KG1 (cell line): ENCODE data around the gene SIPA1.

ENCODE experiments used
- DNase-seq: peaks from one replicate; lab custom pipeline; 2025; lab: John Stamatoyannopoulos, UW

SIPA1 gene

DNA sequence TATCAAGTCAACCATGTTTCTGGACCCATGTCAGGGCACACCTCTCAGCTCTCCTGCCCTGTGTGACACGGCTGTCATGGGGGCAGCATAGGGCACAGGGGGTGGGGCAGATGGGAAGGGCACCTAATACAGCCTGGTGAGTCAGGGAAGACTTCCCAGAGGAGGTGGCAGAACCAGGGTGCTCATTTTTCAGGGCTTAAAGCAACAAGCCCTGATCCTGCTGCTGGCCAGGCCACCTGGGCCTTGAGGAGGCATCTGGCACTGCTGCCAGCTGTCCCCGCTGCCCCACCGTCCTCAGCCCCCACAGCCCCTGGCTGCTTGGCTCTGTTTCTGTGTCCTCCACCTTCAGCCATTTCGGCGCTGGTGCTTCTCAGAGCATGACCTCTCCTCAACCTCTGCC is 28.2 kb upstream of the SIPA1 start:
- DNase-seq: no peak

DNA sequence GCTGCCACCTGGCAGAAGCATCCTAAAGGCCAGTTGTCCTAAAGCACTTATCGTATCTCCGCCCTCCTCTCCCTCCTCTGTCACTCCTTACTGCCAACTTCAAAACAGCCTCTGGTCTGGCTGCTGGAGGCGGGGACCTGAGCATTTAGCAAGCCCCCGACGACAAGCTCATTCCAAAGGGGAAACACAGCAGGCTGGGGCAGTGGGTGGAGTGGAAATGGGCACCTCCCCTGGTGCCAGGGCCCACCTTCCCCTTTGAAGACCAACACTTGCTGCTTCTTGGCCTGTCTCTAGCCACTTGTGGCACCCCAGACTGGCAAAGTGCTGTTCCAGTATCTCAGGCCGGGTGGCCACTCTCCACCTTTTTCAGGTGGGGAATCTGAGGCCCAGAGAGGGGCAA is 27.5 kb upstream of the SIPA1 start:
- no peak for DNase-seq

DNA sequence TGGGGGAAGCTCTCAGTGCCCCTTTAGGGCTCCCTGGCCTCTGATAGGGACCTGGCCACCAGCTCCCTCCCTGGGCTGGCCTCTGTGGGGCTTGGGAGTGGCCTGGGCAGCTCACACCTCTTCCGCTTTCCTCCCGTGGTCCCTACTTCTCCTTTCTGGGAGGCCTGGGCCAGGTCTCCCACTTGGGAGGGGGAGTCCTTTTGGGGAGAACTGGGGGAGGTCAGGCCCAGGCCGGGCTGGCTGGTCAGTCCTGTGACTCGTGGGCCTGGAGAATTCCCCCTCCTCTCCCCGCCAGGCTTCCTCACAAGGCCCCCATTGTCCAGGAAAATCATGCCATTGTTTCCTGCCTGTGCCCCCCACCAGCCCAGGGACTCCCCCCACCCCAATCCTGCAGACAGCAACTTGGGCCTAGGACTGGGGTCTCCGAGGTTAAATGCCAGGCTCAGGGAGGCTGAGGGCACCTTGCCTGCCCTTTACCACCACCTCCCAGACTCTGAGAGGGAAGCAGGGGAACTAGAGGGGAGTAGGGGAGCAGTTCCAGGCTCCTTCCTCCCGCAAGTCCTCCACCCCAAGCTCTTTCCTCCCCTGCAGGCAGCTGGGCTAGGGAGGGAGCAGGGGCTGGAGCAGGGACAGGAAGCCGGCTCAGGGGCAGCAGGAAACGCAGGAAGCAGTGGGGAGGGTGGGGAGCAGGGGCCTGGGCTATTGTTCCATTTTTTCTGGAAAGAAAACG is 26.7 kb upstream of the SIPA1 start:
- no peak for DNase-seq

DNA sequence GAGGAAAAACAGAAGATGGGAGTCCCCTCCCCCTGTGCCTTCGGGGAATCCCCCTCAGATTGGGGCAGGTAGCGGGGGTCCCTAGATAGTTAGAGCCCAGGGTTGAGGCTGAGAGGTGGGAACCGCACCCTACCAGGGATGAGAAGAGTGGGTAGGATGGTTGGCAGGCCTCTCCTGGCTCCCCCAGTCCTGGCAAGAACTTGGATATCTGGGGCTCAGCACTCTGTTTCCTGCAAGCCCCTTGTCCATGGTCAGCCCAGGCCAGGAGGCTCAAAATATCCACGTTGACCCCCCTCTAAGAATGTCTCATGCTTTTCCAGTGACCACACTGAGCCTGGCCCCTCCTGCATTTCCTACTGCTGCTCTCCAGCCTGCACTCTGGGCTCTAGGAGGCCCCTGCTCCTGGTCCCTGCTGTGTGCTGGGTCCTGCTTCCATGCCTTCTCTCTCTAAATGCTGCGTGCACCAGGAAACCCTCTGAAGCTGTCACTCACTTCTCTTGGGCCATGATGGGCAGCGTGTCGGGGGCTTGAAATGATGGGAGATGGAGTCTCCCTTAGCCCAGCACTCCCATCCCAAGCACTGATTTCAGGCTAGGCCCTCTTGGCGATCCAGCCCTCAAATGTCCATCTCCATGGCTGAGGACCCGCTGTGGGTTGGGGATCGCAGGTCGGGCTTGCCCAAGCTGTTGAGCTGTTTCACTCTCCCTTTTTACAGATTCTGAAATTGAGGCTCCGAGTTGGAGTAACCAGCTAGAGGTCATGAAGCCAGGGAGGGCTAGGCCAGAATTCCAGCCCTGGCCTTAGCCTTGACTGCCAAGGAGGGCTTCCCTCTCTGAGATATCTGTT is 25.9 kb upstream of the SIPA1 start:
- no peak for DNase-seq

DNA sequence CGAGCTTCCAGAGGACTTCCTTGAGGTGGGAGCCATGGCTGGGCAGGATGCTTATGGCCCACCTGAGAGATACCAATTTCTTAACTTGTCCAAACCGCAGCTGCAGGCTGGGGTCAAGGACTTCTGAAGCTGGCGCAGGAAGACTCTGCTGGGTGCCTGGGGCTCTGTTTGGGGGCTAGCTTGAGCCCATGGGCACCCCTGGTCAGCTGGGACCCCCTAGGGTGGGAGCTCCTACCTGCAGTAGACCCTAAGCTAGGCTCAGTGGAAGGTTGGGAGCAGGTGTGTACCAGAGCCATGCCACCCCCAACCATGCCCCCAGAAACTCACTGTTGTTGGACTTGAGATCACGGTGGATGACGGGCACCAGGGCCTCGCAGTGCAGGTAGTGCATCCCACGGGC is 25.2 kb upstream of the SIPA1 start:
- no peak for DNase-seq

DNA sequence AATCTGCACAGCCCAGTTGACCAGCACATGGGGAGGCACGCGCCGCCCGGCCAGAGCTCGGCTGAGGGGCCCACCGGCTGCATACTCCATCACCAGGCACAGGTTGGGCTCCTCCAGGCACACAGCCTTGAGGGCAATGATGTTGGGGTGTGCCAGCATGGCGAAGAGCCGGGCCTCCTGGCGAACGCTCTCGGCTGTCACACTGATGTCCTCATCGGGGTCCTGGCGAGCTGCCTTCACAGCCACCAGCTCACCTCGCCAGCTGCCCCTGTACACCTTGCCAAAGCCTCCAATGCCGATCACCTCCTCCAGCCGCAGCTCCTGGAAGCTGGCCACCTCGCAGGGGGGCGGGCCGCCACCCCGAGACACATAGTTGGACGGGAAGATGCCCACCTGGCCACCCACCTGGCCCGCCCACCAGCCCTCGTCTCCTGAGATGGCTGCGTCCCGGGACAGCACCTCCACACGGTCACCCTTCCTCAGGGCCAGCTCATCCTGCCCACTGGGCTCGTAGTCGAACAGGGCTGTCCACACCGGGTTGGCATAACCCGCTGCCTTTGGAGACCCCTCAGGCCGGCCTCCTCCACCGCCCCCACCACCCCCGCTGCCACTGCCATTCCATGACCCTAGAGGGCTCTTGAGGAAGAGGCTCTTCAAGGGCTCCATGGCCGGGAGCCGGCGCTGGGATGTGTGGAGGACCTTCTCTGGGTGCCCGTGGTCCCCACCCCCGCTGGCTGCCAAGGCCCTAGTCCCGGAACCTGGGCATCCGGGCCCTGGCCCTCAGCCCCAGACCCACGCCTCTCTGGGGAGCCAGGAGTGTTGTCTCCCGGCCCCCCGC is 24.6 kb upstream of the SIPA1 start:
- peak; percentile 22 for DNase-seq

DNA sequence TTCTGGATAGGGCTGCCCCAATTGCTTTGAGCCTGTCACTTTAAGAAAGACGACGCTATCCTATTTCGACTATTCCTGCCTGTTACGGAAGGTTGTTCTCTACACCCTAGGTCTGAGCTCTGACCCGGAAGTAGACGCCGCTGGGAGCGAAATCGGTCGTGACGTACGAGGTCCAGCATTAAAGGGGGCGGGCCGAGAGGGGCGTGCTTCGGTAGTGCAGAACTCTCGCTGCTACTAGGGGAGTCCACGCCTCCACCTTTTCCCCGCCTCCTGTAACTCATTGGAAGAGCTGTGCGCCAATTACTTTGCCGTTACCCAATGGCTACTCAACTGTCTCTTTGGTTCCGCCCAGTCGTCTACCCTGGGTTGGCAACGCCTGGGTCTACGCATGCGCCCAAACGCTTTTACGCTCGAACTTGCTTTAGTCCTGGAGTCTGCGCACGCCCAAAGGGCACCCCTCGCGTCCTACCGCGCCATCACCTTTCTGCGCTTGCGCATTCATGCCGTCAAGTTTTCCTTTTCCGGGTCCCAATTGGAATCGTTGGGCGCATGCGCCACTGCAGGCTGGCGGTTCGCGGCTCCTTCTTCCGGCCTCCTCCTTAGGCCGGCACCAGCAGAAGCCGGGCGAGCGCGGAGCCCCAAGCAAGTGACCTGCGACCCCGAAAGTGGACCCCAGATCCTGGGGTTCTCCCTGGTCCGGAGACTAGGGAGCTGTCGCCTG is 22.5 kb upstream of the SIPA1 start, which contains the start of gene PCNX3:
TSS of gene PCNX3 (plus strand) at position 548 of the 721 bp plus-strand sequence. CDS start 536 bp downstream, outside the sequence.
- peak; percentile 100 for DNase-seq

DNA sequence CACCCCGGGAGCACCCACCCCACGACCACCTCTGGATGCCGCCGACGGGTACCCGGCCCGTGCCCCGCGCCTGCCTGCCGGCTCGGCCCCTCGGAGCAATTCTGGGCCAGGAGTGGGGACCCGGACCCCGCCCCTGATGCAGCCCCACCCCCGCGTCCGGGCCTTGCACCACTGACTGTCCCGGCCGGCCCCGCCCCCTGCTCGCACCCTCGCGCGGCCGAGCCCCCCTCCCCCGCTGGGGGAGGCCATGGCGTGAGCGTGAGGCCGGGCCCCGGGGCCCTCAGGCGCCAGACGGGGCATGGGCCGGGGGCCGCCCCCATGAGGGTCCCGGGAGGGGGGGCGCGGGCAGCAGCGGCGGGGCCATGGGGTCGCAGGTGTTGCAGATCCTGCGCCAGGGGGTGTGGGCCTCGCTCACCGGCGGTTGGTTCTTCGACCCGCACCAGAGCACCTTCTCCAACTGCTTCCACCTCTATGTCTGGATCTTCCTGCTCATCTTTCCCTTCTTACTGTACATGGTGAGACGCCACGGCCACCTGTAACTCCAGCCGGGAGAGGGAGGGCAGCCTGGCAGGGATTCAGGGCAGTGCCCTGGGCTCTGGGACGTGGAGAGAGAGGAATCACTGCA is 21.8 kb upstream of the SIPA1 start:
- DNase-seq: no peak

DNA sequence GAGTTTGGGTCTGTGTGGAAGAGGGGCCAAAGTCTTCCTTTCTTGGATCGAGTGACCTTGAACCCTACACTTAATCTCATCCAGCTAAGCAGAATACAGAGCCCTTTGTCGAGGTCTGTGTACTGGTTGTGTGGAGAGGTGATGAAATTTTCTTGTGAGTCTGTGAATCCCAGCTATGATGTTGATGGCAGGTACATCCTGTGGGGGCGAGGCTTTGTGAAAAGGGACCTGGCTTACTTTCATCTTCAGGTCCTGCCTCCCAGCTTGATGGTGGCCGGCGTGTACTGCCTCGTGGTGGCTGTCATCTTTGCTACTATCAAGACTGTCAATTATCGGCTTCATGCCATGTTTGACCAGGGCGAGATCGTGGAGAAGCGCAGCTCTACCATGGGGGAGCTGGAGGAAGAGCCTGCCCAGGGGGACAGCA is 21.3 kb upstream of the SIPA1 start:
- DNase-seq: no peak

DNA sequence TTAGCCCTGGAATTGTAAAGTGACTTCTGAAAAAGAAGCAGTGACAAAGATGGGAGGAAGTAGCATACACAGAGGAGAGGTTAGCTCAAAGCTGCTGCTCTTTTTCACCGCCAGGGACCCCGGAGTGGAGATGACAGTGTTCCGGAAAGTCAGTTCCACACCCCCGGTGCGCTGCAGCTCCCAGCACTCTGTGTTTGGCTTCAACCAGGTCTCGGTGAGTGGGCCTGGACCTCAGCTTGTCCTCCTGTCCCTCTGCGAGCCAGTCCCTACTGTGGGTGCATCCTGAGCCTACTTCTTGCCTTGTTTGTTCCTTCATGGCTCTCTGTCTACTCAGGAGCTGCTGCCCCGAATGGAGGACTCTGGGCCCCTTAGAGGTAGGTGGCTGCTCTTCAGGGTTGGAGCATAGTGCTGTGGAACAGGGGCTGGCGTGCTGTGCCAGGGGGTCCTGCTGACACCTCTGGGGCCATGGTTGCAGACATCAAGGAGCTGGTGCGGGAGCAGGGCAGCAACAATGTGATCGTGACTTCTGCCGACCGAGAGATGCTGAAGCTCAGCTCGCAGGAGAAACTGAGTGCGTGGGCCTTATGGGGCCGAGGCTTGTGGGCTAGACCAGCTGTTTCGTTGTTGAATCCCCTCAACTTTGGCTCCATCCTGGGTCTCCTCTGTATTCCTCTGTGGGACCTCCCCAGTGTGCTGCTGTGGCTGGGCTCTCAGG is 20.6 kb upstream of the SIPA1 start:
- no peak for DNase-seq

DNA sequence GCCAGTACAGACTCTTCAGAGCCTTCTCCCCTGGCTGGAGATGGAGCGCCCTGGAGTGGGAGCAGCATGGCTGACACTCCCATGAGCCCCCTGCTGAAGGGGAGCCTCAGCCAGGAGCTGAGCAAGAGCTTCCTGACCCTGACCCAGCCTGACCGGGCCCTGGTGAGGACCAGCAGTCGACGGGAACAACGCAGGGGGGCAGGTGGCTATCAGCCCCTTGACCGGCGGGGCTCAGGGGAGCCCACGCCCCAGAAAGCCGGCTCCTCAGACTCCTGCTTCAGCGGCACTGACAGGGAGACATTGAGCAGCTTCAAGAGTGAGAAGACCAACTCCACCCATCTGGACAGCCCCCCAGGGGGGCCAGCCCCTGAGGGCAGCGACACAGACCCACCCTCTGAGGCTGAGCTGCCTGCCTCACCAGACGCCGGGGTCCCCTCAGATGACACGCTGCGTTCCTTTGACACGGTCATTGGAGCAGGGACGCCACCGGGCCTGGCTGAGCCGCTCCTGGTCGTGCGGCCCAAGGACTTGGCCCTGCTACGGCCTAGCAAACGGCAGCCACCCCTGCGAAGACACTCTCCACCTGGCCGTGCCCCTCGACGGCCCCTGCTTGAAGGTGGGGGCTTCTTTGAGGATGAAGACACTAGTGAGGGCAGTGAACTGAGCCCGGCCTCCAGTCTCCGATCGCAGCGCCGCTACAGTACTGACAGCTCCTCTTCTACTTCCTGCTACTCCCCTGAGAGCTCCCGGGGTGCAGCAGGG is 19.7 kb upstream of the SIPA1 start:
- no peak for DNase-seq

DNA sequence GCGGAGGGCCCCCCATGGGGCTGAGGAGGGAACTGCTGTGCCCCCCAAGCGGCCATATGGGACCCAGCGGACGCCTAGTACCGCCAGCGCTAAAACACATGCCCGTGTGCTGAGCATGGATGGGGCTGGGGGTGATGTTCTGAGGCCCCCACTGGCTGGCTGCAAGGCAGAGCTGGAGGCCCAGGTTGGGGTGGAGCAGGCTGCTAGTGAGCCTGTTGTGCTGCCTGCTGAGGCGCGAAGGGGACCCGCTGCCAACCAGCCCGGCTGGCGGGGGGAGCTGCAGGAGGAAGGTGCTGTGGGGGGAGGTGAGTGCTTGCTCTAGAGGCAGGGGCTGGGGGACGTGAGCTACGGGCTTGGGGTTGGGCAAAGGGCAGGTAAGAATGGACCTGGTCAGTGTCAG is 19.1 kb upstream of the SIPA1 start:
- no peak for DNase-seq

DNA sequence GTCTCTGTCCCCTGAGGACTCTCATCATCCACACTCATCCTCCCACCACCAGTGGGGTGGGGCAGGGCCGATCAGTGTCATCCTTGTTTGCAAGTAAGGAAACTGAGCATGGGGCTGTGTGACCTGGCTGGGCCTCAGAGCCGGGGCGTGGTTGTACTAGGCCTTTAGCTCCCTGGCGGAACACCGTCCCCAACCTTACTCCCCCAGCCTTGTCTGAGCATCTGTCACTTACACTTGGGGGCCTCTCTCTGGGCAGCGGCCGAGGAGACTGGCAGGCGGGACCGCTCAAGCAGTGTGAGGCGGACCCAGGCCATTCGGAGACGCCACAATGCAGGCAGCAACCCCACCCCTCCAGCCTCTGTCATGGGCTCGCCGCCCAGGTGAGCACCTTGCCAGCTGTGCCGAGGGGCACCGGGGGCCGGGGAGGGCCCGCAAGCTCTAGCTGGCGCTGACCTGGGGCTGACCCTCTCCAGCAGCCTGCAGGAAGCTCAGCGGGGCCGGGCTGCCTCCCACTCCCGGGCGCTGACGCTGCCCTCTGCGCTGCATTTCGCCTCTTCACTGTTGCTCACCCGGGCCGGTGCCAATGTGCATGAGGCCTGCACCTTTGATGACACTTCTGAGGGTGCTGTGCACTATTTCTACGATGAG is 18.5 kb upstream of the SIPA1 start:
- no peak for DNase-seq

DNA sequence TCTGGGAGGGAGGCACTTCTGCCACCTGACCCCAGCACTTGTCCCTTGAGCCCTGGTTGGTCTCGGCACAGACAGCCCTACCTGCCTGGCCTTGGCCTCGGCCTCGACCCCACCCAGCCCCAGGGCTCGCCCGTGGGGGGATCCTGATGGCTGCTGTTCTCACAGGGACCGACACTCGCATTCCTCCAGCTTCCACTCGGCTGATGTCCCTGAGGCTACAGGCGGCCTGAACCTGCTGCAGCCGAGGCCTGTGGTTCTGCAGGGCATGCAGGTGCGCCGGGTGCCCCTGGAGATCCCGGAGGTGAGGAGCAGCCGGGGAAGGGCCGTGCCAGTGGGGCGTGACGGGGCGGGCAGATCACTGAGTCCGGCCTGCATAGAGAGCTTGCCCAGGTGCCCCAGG is 17.2 kb upstream of the SIPA1 start:
- DNase-seq: no peak

DNA sequence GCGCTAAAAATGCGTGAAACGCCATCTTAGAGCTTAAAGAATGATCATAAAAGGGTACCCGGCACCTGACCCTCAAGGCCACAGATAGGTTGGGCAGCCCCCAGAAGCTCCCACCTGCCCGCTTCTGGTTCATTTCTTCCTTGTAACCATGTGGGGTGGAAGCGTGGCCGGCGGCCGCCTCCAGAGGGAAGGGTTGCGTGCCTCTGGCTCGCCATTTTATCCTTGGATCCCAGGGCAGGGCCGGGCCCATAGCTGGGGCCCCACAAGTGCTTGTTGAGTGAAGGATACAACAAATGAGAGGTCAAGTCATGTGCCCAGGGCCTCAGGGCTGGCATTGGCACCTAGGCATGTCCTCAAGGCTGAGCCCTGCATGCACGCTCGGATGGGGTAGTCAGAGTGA is 16.4 kb upstream of the SIPA1 start:
- no peak for DNase-seq

DNA sequence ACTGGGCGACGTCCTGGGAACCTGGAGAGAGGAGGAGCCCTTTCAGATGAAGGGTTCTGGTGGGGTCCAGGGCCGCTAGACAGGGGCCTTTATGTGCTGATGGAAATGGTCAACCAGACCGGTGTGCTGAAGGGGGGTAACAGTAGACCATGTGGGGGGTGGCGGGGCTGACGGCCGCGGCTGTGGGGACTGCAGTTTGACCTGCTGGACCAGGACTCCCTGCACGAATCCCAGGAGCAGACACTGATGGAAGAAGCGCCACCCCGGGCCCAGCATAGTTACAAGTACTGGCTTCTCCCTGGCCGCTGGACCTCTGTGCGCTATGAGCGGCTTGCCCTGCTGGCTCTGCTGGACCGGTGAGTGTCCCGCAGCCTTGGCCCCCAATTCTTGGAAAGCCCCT is 15.9 kb upstream of the SIPA1 start:
- DNase-seq: no peak

DNA sequence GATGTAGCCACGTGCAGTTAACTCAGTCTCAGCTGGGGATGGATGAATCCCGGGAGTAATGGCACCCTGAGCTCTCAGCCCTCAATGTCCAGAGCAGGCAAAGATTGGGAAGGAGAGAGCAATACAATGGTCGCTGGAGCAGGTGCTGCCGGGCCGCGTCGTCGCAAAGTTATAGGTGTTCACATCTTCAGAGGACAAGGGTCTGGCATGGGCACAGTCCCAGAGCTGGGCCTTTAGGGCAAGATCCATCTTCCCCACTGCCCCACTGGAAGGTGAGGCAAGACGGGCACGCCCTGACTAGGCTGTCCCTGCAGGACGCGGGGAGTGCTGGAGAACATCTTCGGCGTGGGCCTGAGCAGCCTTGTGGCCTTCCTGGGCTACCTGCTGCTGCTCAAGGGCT is 14.7 kb upstream of the SIPA1 start:
- no peak for DNase-seq

DNA sequence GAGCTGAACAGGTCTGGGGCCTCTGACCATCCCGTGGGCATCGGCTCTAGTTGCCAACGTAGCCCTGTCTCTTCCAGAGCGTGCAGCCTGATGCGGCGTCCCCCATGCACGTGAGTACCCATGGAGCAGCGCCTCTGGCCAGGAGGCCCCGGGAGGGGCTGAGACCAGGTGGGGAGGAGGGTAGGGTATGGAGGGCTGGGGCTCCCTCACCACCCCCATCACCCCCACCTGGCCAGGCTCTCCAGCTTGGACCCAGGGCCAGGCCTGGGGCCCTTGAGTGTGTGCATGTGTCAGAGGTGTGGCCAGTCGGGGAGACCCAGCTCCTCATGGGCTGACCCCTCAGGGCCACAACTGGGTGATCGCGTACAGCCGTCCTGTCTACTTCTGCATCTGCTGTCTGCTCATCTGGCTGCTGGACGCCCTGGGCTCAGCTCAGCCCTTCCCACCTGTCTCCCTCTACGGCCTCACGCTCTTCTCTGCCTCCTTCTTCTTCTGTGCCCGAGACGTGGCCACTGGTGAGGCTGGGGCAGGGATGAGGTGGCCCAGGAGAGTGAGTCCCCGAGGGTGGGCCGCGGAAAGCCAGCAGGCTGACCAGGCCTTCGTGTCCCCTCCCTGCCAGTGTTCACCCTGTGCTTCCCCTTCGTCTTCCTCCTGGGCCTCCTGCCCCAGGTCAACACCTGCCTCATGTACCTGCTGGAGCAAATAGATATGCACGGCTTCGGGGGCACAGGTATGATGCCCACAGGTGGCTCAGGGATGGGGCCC is 13.9 kb upstream of the SIPA1 start:
- no peak for DNase-seq
